Ishikawa (cell line): ENCODE measurements around the gene SLC6A11.

ENCODE experiments used
- CEBPB ChIP-seq: IDR thresholded peaks from 2 replicates; pipeline ENCODE4 v1.6.1; 2012
- CREB1 ChIP-seq: IDR thresholded peaks from 2 replicates; pipeline ENCODE4 v1.6.1; 2012; ENCODE audit warnings: low read depth
- EGR1 ChIP-seq: IDR thresholded peaks from 2 replicates; pipeline ENCODE4 v1.6.1; 2012
- EP300 ChIP-seq: IDR thresholded peaks from 2 replicates; pipeline ENCODE4 v1.6.1; 2012; ENCODE audit warnings: borderline replicate concordance
- FOXM1 ChIP-seq: IDR thresholded peaks from 2 replicates; pipeline ENCODE4 v1.6.1; 2012; ENCODE audit warnings: low read depth, borderline replicate concordance
- NFIC ChIP-seq: IDR thresholded peaks from 2 replicates; pipeline ENCODE4 v1.6.1; 2012
- RAD21 ChIP-seq: IDR thresholded peaks from 2 replicates; pipeline ENCODE4 v1.6.1; 2012; ENCODE audit warnings: low read depth
- TAF1 ChIP-seq: IDR thresholded peaks from 2 replicates; pipeline ENCODE4 v1.6.1; 2012; ENCODE audit warnings: low read depth, mild to moderate bottlenecking
- TCF12 ChIP-seq: IDR thresholded peaks from 2 replicates; pipeline ENCODE4 v1.6.1; 2012; ENCODE audit warnings: low read depth
- TEAD4 ChIP-seq: IDR thresholded peaks from 2 replicates; pipeline ENCODE4 v1.6.1; 2012
- YY1 ChIP-seq: IDR thresholded peaks from 2 replicates; pipeline ENCODE4 v1.6.1; 2012; ENCODE audit warnings: low read depth
- ZBTB7A ChIP-seq: IDR thresholded peaks from 2 replicates; pipeline ENCODE4 v1.6.1; 2012; ENCODE audit warnings: low read depth
- TF ChIP-seq, protein P1 (sequence below): IDR thresholded peaks from 2 replicates; pipeline ENCODE4 v1.6.1; 2012
- TF ChIP-seq, protein P2 (sequence below): IDR thresholded peaks from 2 replicates; pipeline ENCODE4 v1.6.1; 2012; ENCODE audit warnings: low read depth, mild to moderate bottlenecking

DNA sequence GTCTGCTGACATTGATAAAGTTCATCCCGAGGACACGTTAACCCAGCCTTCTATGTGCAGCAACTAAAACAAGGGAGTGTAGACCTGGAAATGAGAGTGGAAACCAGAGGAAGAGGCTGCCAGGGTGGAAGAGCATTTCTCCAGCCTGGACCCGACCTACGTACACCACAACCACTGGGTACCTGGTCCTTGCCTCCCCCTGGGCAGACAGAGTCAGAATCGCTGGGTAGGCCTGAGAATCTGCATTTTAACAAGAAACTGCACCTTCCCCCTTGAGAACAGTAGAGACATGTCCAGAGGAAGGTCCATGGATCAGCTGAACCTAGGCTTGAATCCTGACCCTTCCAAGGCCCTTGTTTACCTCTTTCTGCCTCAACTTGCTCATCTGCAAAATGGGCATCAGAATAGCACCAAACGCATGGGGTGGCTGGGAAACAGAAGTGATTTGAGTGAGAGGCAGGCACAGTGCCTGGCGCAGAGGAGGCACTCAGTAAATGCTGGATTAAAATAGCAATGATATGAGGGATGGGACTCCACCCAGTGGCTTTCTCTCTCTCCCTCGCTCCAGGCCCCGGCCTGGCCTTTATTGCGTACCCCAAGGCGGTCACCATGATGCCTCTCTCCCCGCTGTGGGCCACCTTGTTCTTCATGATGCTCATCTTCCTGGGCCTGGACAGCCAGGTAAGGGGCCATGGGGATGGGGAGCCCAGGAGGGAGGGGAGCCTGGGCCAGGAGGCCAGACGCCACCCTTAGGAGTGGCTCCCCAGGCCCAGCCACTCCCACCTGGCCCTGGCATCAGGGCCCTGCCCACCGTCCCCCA is 109.6 kb downstream of the SLC6A11 start:
- TF ChIP-seq CEBPB (no peak), ZBTB7A (no peak), TAF1 (no peak), TEAD4 (no peak), RAD21 (no peak), TCF12 (no peak), EGR1 (no peak), NFIC (no peak), EP300 (no peak), FOXM1 (no peak), YY1 (no peak), CREB1 (no peak)
- TF ChIP-seq, protein P1, sequence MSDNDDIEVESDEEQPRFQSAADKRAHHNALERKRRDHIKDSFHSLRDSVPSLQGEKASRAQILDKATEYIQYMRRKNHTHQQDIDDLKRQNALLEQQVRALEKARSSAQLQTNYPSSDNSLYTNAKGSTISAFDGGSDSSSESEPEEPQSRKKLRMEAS = no peak
- TF ChIP-seq, protein P2, sequence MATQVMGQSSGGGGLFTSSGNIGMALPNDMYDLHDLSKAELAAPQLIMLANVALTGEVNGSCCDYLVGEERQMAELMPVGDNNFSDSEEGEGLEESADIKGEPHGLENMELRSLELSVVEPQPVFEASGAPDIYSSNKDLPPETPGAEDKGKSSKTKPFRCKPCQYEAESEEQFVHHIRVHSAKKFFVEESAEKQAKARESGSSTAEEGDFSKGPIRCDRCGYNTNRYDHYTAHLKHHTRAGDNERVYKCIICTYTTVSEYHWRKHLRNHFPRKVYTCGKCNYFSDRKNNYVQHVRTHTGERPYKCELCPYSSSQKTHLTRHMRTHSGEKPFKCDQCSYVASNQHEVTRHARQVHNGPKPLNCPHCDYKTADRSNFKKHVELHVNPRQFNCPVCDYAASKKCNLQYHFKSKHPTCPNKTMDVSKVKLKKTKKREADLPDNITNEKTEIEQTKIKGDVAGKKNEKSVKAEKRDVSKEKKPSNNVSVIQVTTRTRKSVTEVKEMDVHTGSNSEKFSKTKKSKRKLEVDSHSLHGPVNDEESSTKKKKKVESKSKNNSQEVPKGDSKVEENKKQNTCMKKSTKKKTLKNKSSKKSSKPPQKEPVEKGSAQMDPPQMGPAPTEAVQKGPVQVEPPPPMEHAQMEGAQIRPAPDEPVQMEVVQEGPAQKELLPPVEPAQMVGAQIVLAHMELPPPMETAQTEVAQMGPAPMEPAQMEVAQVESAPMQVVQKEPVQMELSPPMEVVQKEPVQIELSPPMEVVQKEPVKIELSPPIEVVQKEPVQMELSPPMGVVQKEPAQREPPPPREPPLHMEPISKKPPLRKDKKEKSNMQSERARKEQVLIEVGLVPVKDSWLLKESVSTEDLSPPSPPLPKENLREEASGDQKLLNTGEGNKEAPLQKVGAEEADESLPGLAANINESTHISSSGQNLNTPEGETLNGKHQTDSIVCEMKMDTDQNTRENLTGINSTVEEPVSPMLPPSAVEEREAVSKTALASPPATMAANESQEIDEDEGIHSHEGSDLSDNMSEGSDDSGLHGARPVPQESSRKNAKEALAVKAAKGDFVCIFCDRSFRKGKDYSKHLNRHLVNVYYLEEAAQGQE = no peak
